Loucy (cell line): ENCODE data around the gene ESYT2.
A peak's percentile ranks its signal among the peaks of the same experiment; 100 is the strongest.

Experiments
- H2AFZ ChIP-seq: fragments of 200-600 bp; sonication (generic); 2 replicates; pipeline ENCODE4 v1.6.0; 2016; ENCODE audit warnings: antibody characterized with exemption, mild to moderate bottlenecking, low read length, moderate library complexity
- H3F3A ChIP-seq: fragments of 200-600 bp; 2 replicates; pipeline ENCODE4 v1.6.0; 2016; ENCODE audit warnings: antibody characterized with exemption, low read depth, mild to moderate bottlenecking
- H3K27me3 ChIP-seq: fragments of 200-600 bp; sonication (generic); 2 replicates; pipeline ENCODE4 v1.6.1; 2014; ENCODE audit warnings: low read length, mild to moderate bottlenecking; ENCODE audit not compliant: insufficient read depth, poor library complexity, severe bottlenecking
- H3K36me3 ChIP-seq: fragments of 200-600 bp; sonication (generic); 2 replicates; pipeline ENCODE4 v1.6.1; 2016; ENCODE audit warnings: low read length; ENCODE audit not compliant: insufficient read depth
- H3K4me1 ChIP-seq: fragments of 200-600 bp; sonication (generic); 2 replicates; pipeline ENCODE4 v1.5.1; 2014; ENCODE audit warnings: low read length, mild to moderate bottlenecking; ENCODE audit not compliant: insufficient read depth, poor library complexity, severe bottlenecking
- H3K4me2 ChIP-seq: fragments of 200-600 bp; sonication (generic); 2 replicates; pipeline ENCODE4 v1.6.0; 2014; ENCODE audit warnings: antibody characterized with exemption, low read length, low read depth, mild to moderate bottlenecking; ENCODE audit not compliant: poor library complexity, severe bottlenecking
- H3K4me3 ChIP-seq: fragments of 200-600 bp; sonication (generic); 2 replicates; pipeline ENCODE4 v1.5.1; 2014; ENCODE audit warnings: low read length, mild to moderate bottlenecking, mixed read lengths; ENCODE audit not compliant: poor library complexity, severe bottlenecking
- H3K79me2 ChIP-seq: fragments of 200-600 bp; sonication (generic); 2 replicates; pipeline ENCODE4 v1.6.1; 2014; ENCODE audit warnings: low read length; ENCODE audit not compliant: insufficient read depth
- H3K9ac ChIP-seq: fragments of 200-600 bp; sonication (generic); 2 replicates; pipeline ENCODE4 v1.6.0; 2014; ENCODE audit warnings: mild to moderate bottlenecking, low read depth, low read length, moderate library complexity; ENCODE audit not compliant: poor library complexity, severe bottlenecking
- H3K9me2 ChIP-seq: fragments of 200-600 bp; sonication (generic); replicated peaks from 2 replicates; pipeline ENCODE4 v1.6.1; 2016; ENCODE audit warnings: low read depth, low read length, mixed read lengths
- H3K9me3 ChIP-seq: fragments of 200-600 bp; sonication (generic); 2 replicates; pipeline ENCODE4 v1.6.1; 2014; ENCODE audit warnings: mild to moderate bottlenecking, antibody characterized with exemption, low read length, low read depth; ENCODE audit not compliant: insufficient read depth
- H4K20me1 ChIP-seq: fragments of 200-600 bp; sonication (generic); 2 replicates; pipeline ENCODE4 v1.6.0; 2014; ENCODE audit warnings: antibody characterized with exemption, low read length, mild to moderate bottlenecking; ENCODE audit not compliant: insufficient read depth, poor library complexity, severe bottlenecking
- CTCF ChIP-seq: fragments of 200-600 bp; sonication (generic); conservative IDR thresholded peaks from 2 replicates; pipeline ENCODE4 v1.5.1; 2014; ENCODE audit warnings: mild to moderate bottlenecking, antibody characterized with exemption, low read length
- EZH2phosphoT487 ChIP-seq: fragments of 200-600 bp; IDR thresholded peaks from 2 replicates; pipeline ENCODE4 v1.6.1; 2018; ENCODE audit warnings: antibody characterized with exemption, mild to moderate bottlenecking, moderate library complexity, borderline replicate concordance

Gene ESYT2

GRCh38 chr7:158804335-158804734 is 25.0 kb downstream of the ESYT2 start:
- no peak overlapping the region for H3K9ac ChIP-seq
- H4K20me1 ChIP-seq, result peaks cover 82% of the 10 kb centered on the region
- no peak overlapping the region for H3K4me2 ChIP-seq
- no peaks in the 10 kb centered on the region for H3K9me2 ChIP-seq
- H3K27me3 ChIP-seq, result no peaks in the 10 kb centered on the region
- no peak overlapping the region for H2AFZ ChIP-seq
- no peaks in the 10 kb centered on the region for H3K9me3 ChIP-seq
- peaks cover 33% of the 10 kb centered on the region; the same call in 1 of the 2 replicates for H3K36me3 ChIP-seq
- no peak overlapping the region for H3K4me3 ChIP-seq
- H3F3A ChIP-seq, result no peaks in the 10 kb centered on the region
- peaks cover 97% of the 10 kb centered on the region for H3K79me2 ChIP-seq
- TF ChIP-seq CTCF (no peak), EZH2phosphoT487 (no peak)
- H3K4me1 ChIP-seq, result peaks cover 27% of the 10 kb centered on the region

- no peak overlapping the region for H3K4me2 ChIP-seq
- H3K9ac ChIP-seq, result no peak overlapping the region
- H3K36me3 ChIP-seq, result peaks cover 38% of the 10 kb centered on the region; the same call in 1 of the 2 replicates
- H3K9me2 ChIP-seq, result no peaks in the 10 kb centered on the region
- H3K9me3 ChIP-seq, result no peaks in the 10 kb centered on the region
- no peak for TF ChIP-seq EZH2phosphoT487
- no peak for TF ChIP-seq CTCF
- H4K20me1 ChIP-seq, result peaks cover 77% of the 10 kb centered on the region
- H3K4me3 ChIP-seq, result no peak overlapping the region
- H3K79me2 ChIP-seq, result peaks cover 97% of the 10 kb centered on the region
- no peaks in the 10 kb centered on the region for H3K27me3 ChIP-seq
- peaks cover 26% of the 10 kb centered on the region for H3K4me1 ChIP-seq
- no peaks in the 10 kb centered on the region for H3F3A ChIP-seq
- H2AFZ ChIP-seq, result no peak overlapping the region
Measured at GRCh38 chr7:158803367-158803969, 25.8 kb downstream of the ESYT2 start.

- Histone ChIP-seq H3K9me3 (no peaks in the 10 kb centered on the region), H3K79me2 (peaks cover 96% of the 10 kb centered on the region), H4K20me1 (peaks cover 76% of the 10 kb centered on the region), H3K36me3 (peaks cover 35% of the 10 kb centered on the region; the same call in 1 of the 2 replicates), H3K9me2 (no peaks in the 10 kb centered on the region), H3K27me3 (no peaks in the 10 kb centered on the region), H3F3A (no peaks in the 10 kb centered on the region), H3K4me1 (peaks cover 19% of the 10 kb centered on the region), H2AFZ (no peak overlapping the region), H3K9ac (peak overlapping the region; percentile 6), H3K4me2 (no peak overlapping the region), H3K4me3 (no peak overlapping the region)
- TF ChIP-seq EZH2phosphoT487 (no peak), CTCF (no peak)
Measured at GRCh38 chr7:158802535-158803366, 26.6 kb downstream of the ESYT2 start.
